Activated B cell treated with CpG ODN at 0.5 μM for 24 hours (primary cell): Measurements from ENCODE around the gene BCL6B. TPM values are rescaled to one million over a fixed set of nuclear protein-coding genes. Genes with fewer than 3 reads are reported as not detected.

ENCODE experiments used
- ATAC-seq: fragments of 200-7000 bp; cut with Tn5 transposase; one replicate; pipeline ENCODE4 v1.10.0; 2021; ENCODE audit warnings: low read depth, mild to moderate bottlenecking, moderate library complexity
- CTCF ChIA-PET: fragments of 350-600 bp; sonication (Branson Sonifier 250); formaldehyde crosslinking; loops from one replicate; lab custom pipeline; 2021; ENCODE audit warnings: antibody characterized with exemption; lab: Charles Lee
- POLR2A ChIA-PET: fragments of 350-600 bp; sonication (Branson Sonifier 250); formaldehyde crosslinking; loops from one replicate; lab custom pipeline; 2021; ENCODE audit warnings: antibody characterized with exemption; lab: Charles Lee
- DNase-seq: peaks from one replicate; pipeline ENCODE4 v3.0.0; 2022
- H3K27ac Mint-ChIP-seq: one replicate; pipeline ENCODE4 v1.8.0; 2020; ENCODE audit warnings: mixed read lengths
- H3K27me3 Mint-ChIP-seq: one replicate; pipeline ENCODE4 v1.8.0; 2021; ENCODE audit warnings: mixed read lengths
- H3K36me3 Mint-ChIP-seq: one replicate; pipeline ENCODE4 v1.8.0; 2021; ENCODE audit warnings: low read depth, mixed read lengths
- H3K4me1 Mint-ChIP-seq: one replicate; pipeline ENCODE4 v1.8.0; 2021; ENCODE audit warnings: mixed read lengths
- H3K4me3 Mint-ChIP-seq: one replicate; pipeline ENCODE4 v1.8.0; 2020; ENCODE audit warnings: mild to moderate bottlenecking, mixed read lengths
- H3K9me3 Mint-ChIP-seq: one replicate; pipeline ENCODE4 v1.8.0; 2020; ENCODE audit warnings: mixed read lengths
- CTCF ChIP-seq: fragments of 200-600 bp; IDR thresholded peaks from one replicate; pipeline ENCODE4 v1.8.0; 2022; ENCODE audit warnings: antibody characterized with exemption, mild to moderate bottlenecking
- intact Hi-C: fragments of 100-400 bp; cut with micrococcal nuclease; formaldehyde crosslinking; loops from one replicate; pipeline ENCODE4 v1.15.1; 2024
- total RNA-seq: library from RNA; stranded (reverse); gene quantifications from 2 replicates; pipeline ENCODE4 v1.2.3, GENCODE V29; 2022

Gene BCL6B
- total RNA-seq, 1 donor from 2014 or later, result 0.31 TPM

- H3K4me3 Mint-ChIP-seq, result peak overlapping the region; percentile 82
- ATAC-seq, result peak; percentile 77
- H3K36me3 Mint-ChIP-seq, result peaks cover 8% of the 10 kb centered on the region
- POLR2A ChIA-PET, result interaction anchor here (0.6 to 7.4 kb wide), 13 partner anchors 9 to 1151 kb away, joined by 3 to 112 read pairs (median 5); partner anchors contain the start of genes RNASEK, SLC16A13 and TP53
- intact Hi-C loops, result loop anchor here (1.0 kb wide), 6 partner anchors 8 to 179 kb away; a partner anchor contains a TSS
- no peaks in the 10 kb centered on the region for H3K9me3 Mint-ChIP-seq
- peaks cover 27% of the 10 kb centered on the region for H3K4me1 Mint-ChIP-seq
- peak; percentile 63 for TF ChIP-seq CTCF
- H3K27ac Mint-ChIP-seq, result peak overlapping the region; percentile 85
- CTCF ChIA-PET, result interaction anchor here (0.7 to 3.9 kb wide), 12 partner anchors 11 to 179 kb away, joined by 3 to 48 read pairs (median 6); no protein-coding TSS in a partner anchor
- DNase-seq, result peak; percentile 87
- no peaks in the 10 kb centered on the region for H3K27me3 Mint-ChIP-seq
Measured at GRCh38 chr17:7021993-7022778, 664 bp upstream of the BCL6B start.

- no peak for TF ChIP-seq CTCF
- H3K27ac Mint-ChIP-seq, result peak overlapping the region; percentile 85
- H3K4me1 Mint-ChIP-seq, result peaks cover 27% of the 10 kb centered on the region
- no peaks in the 10 kb centered on the region for H3K9me3 Mint-ChIP-seq
- CTCF ChIA-PET, result interaction anchor here (3.9 kb wide), 1 partner anchor 109 kb away, joined by 48 read pairs; no protein-coding TSS in a partner anchor
- POLR2A ChIA-PET, result interaction anchor here (0.6 to 7.4 kb wide), 14 partner anchors 10 to 1169 kb away, joined by 3 to 112 read pairs (median 4); partner anchors contain the start of genes DLG4, MPDU1, RNASEK and SLC16A13
- H3K27me3 Mint-ChIP-seq, result no peaks in the 10 kb centered on the region
- intact Hi-C loops, result no loop called here
- ATAC-seq (peak; percentile 81), DNase-seq (peak; percentile 88)
- no peaks in the 10 kb centered on the region for H3K36me3 Mint-ChIP-seq
- peak overlapping the region; percentile 82 for H3K4me3 Mint-ChIP-seq
Measured at GRCh38 chr17:7023576-7024401, 939 bp downstream of the BCL6B start.

GRCh38 chr17:7024402-7024785, 1.5 kb downstream of the BCL6B start:
- DNase-seq (no peak), ATAC-seq (no peak)
- Mint-ChIP-seq H3K9me3 (no peaks in the 10 kb centered on the region), H3K36me3 (no peaks in the 10 kb centered on the region), H3K4me1 (peaks cover 32% of the 10 kb centered on the region), H3K27ac (no peak overlapping the region), H3K4me3 (no peak overlapping the region), H3K27me3 (no peaks in the 10 kb centered on the region)
- ChIA-PET CTCF (no interaction called here), POLR2A (interaction anchor here (0.6 to 7.4 kb wide), 7 partner anchors 11 to 1149 kb away, joined by 3 to 112 read pairs (median 5); partner anchors contain the start of genes MPDU1, RNASEK and SLC16A13)
- TF ChIP-seq CTCF, result no peak
- intact Hi-C loops, result no loop called here

- no peaks in the 10 kb centered on the region for H3K9me3 Mint-ChIP-seq
- ATAC-seq (no peak), DNase-seq (no peak)
- POLR2A ChIA-PET, result interaction anchor here (0.5 to 7.4 kb wide), 4 partner anchors 11 to 18 kb away, joined by 3 to 112 read pairs (median 22); partner anchors contain the start of genes RNASEK and SLC16A13
- CTCF ChIA-PET, result interaction anchor here (1.0 to 1.8 kb wide), 3 partner anchors 10 to 21 kb away, joined by 3 to 5 read pairs (median 3); partner anchors contain the start of gene SLC16A13
- H3K4me3 Mint-ChIP-seq, result no peak overlapping the region
- H3K4me1 Mint-ChIP-seq, result peaks cover 40% of the 10 kb centered on the region
- H3K36me3 Mint-ChIP-seq, result no peaks in the 10 kb centered on the region
- no peak for TF ChIP-seq CTCF
- no peak overlapping the region for H3K27ac Mint-ChIP-seq
- H3K27me3 Mint-ChIP-seq, result no peaks in the 10 kb centered on the region
- intact Hi-C loops, result no loop called here
Measured at GRCh38 chr17:7025245-7025644, 2.4 kb downstream of the BCL6B start.
